Hepatocyte (in vitro differentiated cells): Measurements from ENCODE around the gene CSHL1. TPM values are rescaled to one million over a fixed set of nuclear protein-coding genes. Genes with fewer than 3 reads are reported as not detected.

Experiments
- DNase-seq: peaks from one replicate; pipeline ENCODE4 v3.0.0-alpha.2; 2016; ENCODE audit warnings: low spot score
- H2AFZ ChIP-seq: fragments of 200-600 bp; sonication (generic); 2 replicates; pipeline ENCODE4 v1.6.0; 2016; ENCODE audit warnings: antibody characterized with exemption, mild to moderate bottlenecking
- H3K27ac ChIP-seq: fragments of 200-600 bp; sonication (generic); 2 replicates; pipeline ENCODE4 v1.5.1; 2016; ENCODE audit warnings: mild to moderate bottlenecking
- H3K27me3 ChIP-seq: fragments of 200-600 bp; sonication (generic); 2 replicates; pipeline ENCODE4 v1.6.1; 2016
- H3K36me3 ChIP-seq: fragments of 200-600 bp; sonication (generic); replicated peaks from 2 replicates; pipeline ENCODE4 v1.5.1; 2016; ENCODE audit warnings: low read depth; ENCODE audit not compliant: insufficient read depth
- H3K4me1 ChIP-seq: fragments of 200-600 bp; sonication (generic); 2 replicates; pipeline ENCODE4 v1.5.1; 2016; ENCODE audit warnings: mild to moderate bottlenecking, moderate library complexity; ENCODE audit not compliant: insufficient read depth
- H3K4me2 ChIP-seq: fragments of 200-600 bp; sonication (generic); 2 replicates; pipeline ENCODE4 v1.6.0; 2016
- H3K4me3 ChIP-seq: fragments of 200-600 bp; sonication (generic); 2 replicates; pipeline ENCODE4 v1.5.1; 2016; ENCODE audit warnings: mild to moderate bottlenecking
- H3K79me2 ChIP-seq: fragments of 200-600 bp; sonication (generic); 2 replicates; pipeline ENCODE4 v1.6.0; 2017; ENCODE audit warnings: mild to moderate bottlenecking
- H3K9me2 ChIP-seq: fragments of 200-600 bp; sonication (generic); replicated peaks from 2 replicates; pipeline ENCODE4 v1.6.0; 2017; ENCODE audit warnings: mild to moderate bottlenecking; ENCODE audit not compliant: insufficient read depth
- H3K9me3 ChIP-seq: fragments of 200-600 bp; sonication (generic); 2 replicates; pipeline ENCODE4 v1.5.1; 2016; ENCODE audit warnings: low read depth, mild to moderate bottlenecking
- H4K20me1 ChIP-seq: fragments of 200-600 bp; sonication (generic); 2 replicates; pipeline ENCODE4 v1.6.0; 2016; ENCODE audit warnings: mild to moderate bottlenecking; ENCODE audit not compliant: insufficient read depth, poor library complexity, severe bottlenecking
- EZH2 ChIP-seq: fragments of 200-600 bp; sonication (generic); IDR thresholded peaks from 2 replicates; pipeline ENCODE4 v1.6.1; 2016; ENCODE audit warnings: antibody characterized with exemption, mild to moderate bottlenecking, borderline replicate concordance
- EZH2phosphoT487 ChIP-seq: fragments of 200-600 bp; sonication (generic); IDR thresholded peaks from one replicate; pipeline ENCODE4 v1.6.1; 2018; ENCODE audit warnings: antibody characterized with exemption, mild to moderate bottlenecking, low read depth, moderate library complexity; ENCODE audit not compliant: unreplicated experiment, severe bottlenecking
- WGBS: methylation state at CpG from one replicate; pipeline ENCODE4 v1.1.6; 2016; ENCODE audit warnings: low lambda C conversion rate; ENCODE audit errors: missing lambda C conversion rate; 5-methylcytosine and 5-hydroxymethylcytosine counted together
- polyA plus RNA-seq: library from polyadenylated mRNA; unstranded; fragments of >200 nt; fragmentation: Nextera tagmentation; extraction: Ambion mirVana; gene quantifications from 2 replicates; pipeline ENCODE4 v1.2.1, GENCODE V29; 2016
- total RNA-seq: library from RNA; depleted of rRNA; stranded (reverse); fragments of >200 nt; gene quantifications from 2 replicates; pipeline ENCODE4 v1.2.3, GENCODE V29; 2014
- TF ChIP-seq, protein P1 (sequence below): fragments of 200-600 bp; sonication (generic); IDR thresholded peaks from 2 replicates; pipeline ENCODE4 v1.5.1; 2016; ENCODE audit warnings: antibody characterized with exemption, mild to moderate bottlenecking; ENCODE audit not compliant: poor library complexity

The CSHL1 gene
- total and polyA plus RNA-seq, 2 experiments from 2014 or later, result not detected

DNA sequence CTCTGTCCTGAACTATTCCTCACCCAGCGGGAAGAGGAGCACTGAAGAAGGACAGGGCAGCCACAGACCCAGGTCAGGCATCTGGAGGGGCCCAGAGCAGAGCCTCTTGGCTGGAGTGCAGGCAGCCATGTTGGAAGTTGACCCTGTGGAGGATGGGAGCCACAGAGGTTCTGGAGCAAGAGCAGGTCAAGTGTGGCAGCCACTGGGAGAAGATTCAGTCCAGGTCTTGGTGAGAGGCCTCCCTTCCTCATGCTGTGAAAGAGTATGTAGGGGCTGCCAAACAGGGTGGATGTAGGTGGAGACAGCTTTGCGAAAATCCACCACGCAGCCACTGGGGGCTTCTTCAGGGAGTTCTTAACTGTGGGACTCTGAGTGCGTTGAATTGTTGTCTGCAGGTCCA lies 21.7 kb upstream of the CSHL1 start:
- no peak overlapping the region for H3K4me3 ChIP-seq
- H4K20me1 ChIP-seq, result no peaks in the 10 kb centered on the region
- no peak for TF ChIP-seq EZH2phosphoT487
- TF ChIP-seq, protein P1, sequence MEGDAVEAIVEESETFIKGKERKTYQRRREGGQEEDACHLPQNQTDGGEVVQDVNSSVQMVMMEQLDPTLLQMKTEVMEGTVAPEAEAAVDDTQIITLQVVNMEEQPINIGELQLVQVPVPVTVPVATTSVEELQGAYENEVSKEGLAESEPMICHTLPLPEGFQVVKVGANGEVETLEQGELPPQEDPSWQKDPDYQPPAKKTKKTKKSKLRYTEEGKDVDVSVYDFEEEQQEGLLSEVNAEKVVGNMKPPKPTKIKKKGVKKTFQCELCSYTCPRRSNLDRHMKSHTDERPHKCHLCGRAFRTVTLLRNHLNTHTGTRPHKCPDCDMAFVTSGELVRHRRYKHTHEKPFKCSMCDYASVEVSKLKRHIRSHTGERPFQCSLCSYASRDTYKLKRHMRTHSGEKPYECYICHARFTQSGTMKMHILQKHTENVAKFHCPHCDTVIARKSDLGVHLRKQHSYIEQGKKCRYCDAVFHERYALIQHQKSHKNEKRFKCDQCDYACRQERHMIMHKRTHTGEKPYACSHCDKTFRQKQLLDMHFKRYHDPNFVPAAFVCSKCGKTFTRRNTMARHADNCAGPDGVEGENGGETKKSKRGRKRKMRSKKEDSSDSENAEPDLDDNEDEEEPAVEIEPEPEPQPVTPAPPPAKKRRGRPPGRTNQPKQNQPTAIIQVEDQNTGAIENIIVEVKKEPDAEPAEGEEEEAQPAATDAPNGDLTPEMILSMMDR, result no peak
- TF ChIP-seq EZH2, result no peak
- no peaks in the 10 kb centered on the region for H3K4me1 ChIP-seq
- H3K4me2 ChIP-seq, result no peak overlapping the region
- no peaks in the 10 kb centered on the region for H3K36me3 ChIP-seq
- no peaks in the 10 kb centered on the region for H3K79me2 ChIP-seq
- H3K27ac ChIP-seq, result no peak overlapping the region
- H3K27me3 ChIP-seq, result no peaks in the 10 kb centered on the region
- no peak overlapping the region for H2AFZ ChIP-seq
- 98% methylated on average over 4 of the region's 4 CpGs for WGBS
- no peaks in the 10 kb centered on the region for H3K9me2 ChIP-seq
- DNase-seq, result no peak
- no peaks in the 10 kb centered on the region for H3K9me3 ChIP-seq

DNA sequence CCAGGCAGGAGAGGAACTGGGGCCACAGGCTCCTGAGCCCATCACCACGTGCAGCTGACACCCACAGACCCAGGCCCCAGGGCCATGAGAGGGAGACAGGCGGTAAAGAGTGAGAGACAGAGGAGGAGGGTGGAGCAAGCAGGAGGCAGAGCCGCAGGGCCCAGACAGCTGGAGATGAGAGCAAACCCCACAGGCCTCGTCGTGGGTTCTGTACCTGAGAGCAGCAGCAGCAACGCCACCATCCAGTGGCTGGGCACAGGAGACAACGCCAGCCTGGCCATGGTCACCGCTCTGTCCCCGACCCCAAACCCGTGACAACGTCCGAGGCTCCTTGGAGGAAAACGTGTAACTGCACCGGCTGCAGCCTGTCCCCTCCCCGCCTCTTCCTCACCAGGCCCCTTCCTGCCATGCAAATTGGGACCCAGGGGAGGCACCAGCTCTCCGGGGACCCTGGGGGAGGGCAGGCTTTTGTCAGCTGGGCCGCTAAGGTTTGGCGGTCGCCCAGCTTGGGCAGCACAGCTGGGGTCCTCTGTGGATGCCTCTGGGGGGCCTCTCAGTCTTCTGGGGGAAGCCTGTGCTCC lies 21.0 kb upstream of the CSHL1 start, which contains the start of gene CD79B:
Gene CD79B, minus strand, starts transcription at position 351 of the 581 bp plus-strand sequence. Its CDS starts 70 bp downstream, at position 281.
- TF ChIP-seq, protein P1, result no peak
- TF ChIP-seq EZH2phosphoT487 (no peak), EZH2 (no peak)
- Histone ChIP-seq H3K36me3 (no peaks in the 10 kb centered on the region), H3K27ac (no peak within 1 kb of the TSS), H3K4me3 (no peak within 1 kb of the TSS), H3K79me2 (no peaks in the 10 kb centered on the region), H4K20me1 (no peaks in the 10 kb centered on the region), H3K9me3 (no peaks in the 10 kb centered on the region), H3K9me2 (no peaks in the 10 kb centered on the region), H3K4me1 (no peaks in the 10 kb centered on the region), H2AFZ (no peak within 1 kb of the TSS), H3K27me3 (no peaks in the 10 kb centered on the region), H3K4me2 (no peak within 1 kb of the TSS)
- DNase-seq, result no peak
- WGBS, result 86% methylated on average over 15 of the region's 19 CpGs

DNA sequence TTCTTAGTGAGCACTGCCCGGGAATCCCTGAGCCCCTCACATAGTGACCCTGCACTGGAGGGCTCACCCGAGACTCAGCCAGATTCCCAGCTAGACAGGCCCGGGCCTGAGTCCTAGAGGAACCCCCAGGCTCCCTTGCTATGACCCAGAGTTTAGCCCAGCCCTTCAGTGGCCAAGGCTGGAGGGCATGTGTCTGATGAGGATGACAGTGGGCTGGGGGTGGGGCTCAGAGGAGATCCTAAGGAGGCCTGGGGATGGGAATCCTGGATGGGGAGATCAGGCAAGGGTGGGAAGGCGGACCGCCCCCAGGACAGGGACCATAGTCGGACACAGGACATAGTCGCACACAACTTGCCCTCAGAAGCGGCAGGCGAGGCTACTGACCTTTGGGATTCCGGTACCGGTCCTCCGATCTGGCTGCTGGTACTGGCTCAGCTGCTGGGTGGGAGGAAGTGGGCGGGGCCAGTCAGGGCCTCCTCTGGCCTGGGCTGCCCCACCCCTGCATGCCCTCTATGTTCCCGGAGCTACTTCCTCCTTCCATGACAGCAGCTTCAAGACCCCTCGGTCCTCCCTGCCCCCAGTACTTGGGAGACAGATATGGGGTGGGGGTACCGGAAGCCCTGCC lies 20.0 kb upstream of the CSHL1 start:
- H3K4me1 ChIP-seq, result no peaks in the 10 kb centered on the region
- no peaks in the 10 kb centered on the region for H3K9me3 ChIP-seq
- 86% methylated on average over 15 of the region's 16 CpGs for WGBS
- no peak overlapping the region for H3K4me3 ChIP-seq
- H3K27me3 ChIP-seq, result no peaks in the 10 kb centered on the region
- no peaks in the 10 kb centered on the region for H3K36me3 ChIP-seq
- TF ChIP-seq, protein P1, result no peak
- TF ChIP-seq EZH2phosphoT487 (no peak), EZH2 (no peak)
- H3K79me2 ChIP-seq, result no peaks in the 10 kb centered on the region
- H3K4me2 ChIP-seq, result no peak overlapping the region
- no peak overlapping the region for H2AFZ ChIP-seq
- no peak overlapping the region for H3K27ac ChIP-seq
- no peaks in the 10 kb centered on the region for H4K20me1 ChIP-seq
- no peaks in the 10 kb centered on the region for H3K9me2 ChIP-seq
- DNase-seq, result no peak
